HG03520 (cell line): ENCODE data around the gene GLB1L2.
"Not testable (repeated sequence)": the region's sequence is repeated elsewhere in the genome, so short reads cannot be mapped to it uniquely, and the experiment has no call there.

Experiments
- ATAC-seq: cut with Tn5 transposase; IDR thresholded peaks from one replicate; pipeline ENCODE4 v1.9.1; 2021; ENCODE audit warnings: mild to moderate bottlenecking, moderate library complexity; ENCODE audit not compliant: unreplicated experiment

The GLB1L2 gene

GRCh38 chr11:134321373-134321772 is 10.4 kb upstream of the GLB1L2 start:
- ATAC-seq, result not testable (repeated sequence)

- no peak for ATAC-seq
Observed at GRCh38 chr11:134322553-134322952, 9.2 kb upstream of the GLB1L2 start.

GRCh38 chr11:134328433-134328832 is 3.4 kb upstream of the GLB1L2 start:
- ATAC-seq, result no peak

- no peak for ATAC-seq
Observed at GRCh38 chr11:134330611-134331353, 1.0 kb upstream of the GLB1L2 start.

GRCh38 chr11:134332189-134332631 is 422 bp downstream of the GLB1L2 start:
- ATAC-seq, result peak; percentile 16

- no peak for ATAC-seq
Observed at GRCh38 chr11:134332782-134333181, 994 bp downstream of the GLB1L2 start.

- no peak for ATAC-seq
Observed at GRCh38 chr11:134333312-134333711, 1.5 kb downstream of the GLB1L2 start.

- no peak for ATAC-seq
Observed at GRCh38 chr11:134333946-134334345, 2.2 kb downstream of the GLB1L2 start.

GRCh38 chr11:134334796-134335571 is 3.2 kb downstream of the GLB1L2 start:
- ATAC-seq, result no peak

- ATAC-seq, result no peak
Observed at GRCh38 chr11:134337051-134337450, 5.3 kb downstream of the GLB1L2 start.

GRCh38 chr11:134338068-134338467 is 6.3 kb downstream of the GLB1L2 start:
- ATAC-seq, result no peak

GRCh38 chr11:134338654-134339053 is 6.9 kb downstream of the GLB1L2 start:
- no peak for ATAC-seq

- ATAC-seq, result no peak
Observed at GRCh38 chr11:134339756-134340155, 8.0 kb downstream of the GLB1L2 start.

- ATAC-seq, result no peak
Observed at GRCh38 chr11:134340354-134340964, 8.7 kb downstream of the GLB1L2 start.

GRCh38 chr11:134341805-134342571 is 10.2 kb downstream of the GLB1L2 start:
- no peak for ATAC-seq

GRCh38 chr11:134342572-134343340 is 11.0 kb downstream of the GLB1L2 start:
- no peak for ATAC-seq

GRCh38 chr11:134343646-134344045 is 11.9 kb downstream of the GLB1L2 start:
- ATAC-seq, result no peak

GRCh38 chr11:134344497-134345236 is 12.9 kb downstream of the GLB1L2 start:
- ATAC-seq, result not testable (repeated sequence)

- no peak for ATAC-seq
Observed at GRCh38 chr11:134345237-134345550, 13.4 kb downstream of the GLB1L2 start.
